Activated B cell treated with CpG ODN at 0.5 μM for 24 hours (primary cell): Measurements from ENCODE around the gene MAML1. TPM values are rescaled to one million over a fixed set of nuclear protein-coding genes. Genes with fewer than 3 reads are reported as not detected.

Experiments
- ATAC-seq: fragments of 200-7000 bp; cut with Tn5 transposase; one replicate; pipeline ENCODE4 v1.10.0; 2021; ENCODE audit warnings: low read depth, mild to moderate bottlenecking, moderate library complexity
- CTCF ChIA-PET: fragments of 350-600 bp; sonication (Branson Sonifier 250); formaldehyde crosslinking; loops from one replicate; lab custom pipeline; 2021; ENCODE audit warnings: antibody characterized with exemption; lab: Charles Lee
- POLR2A ChIA-PET: fragments of 350-600 bp; sonication (Branson Sonifier 250); formaldehyde crosslinking; loops from one replicate; lab custom pipeline; 2021; ENCODE audit warnings: antibody characterized with exemption; lab: Charles Lee
- DNase-seq: peaks from one replicate; pipeline ENCODE4 v3.0.0; 2022
- H3K27ac Mint-ChIP-seq: one replicate; pipeline ENCODE4 v1.8.0; 2020; ENCODE audit warnings: mixed read lengths
- H3K27me3 Mint-ChIP-seq: one replicate; pipeline ENCODE4 v1.8.0; 2021; ENCODE audit warnings: mixed read lengths
- H3K36me3 Mint-ChIP-seq: one replicate; pipeline ENCODE4 v1.8.0; 2021; ENCODE audit warnings: low read depth, mixed read lengths
- H3K4me1 Mint-ChIP-seq: one replicate; pipeline ENCODE4 v1.8.0; 2021; ENCODE audit warnings: mixed read lengths
- H3K4me3 Mint-ChIP-seq: one replicate; pipeline ENCODE4 v1.8.0; 2020; ENCODE audit warnings: mild to moderate bottlenecking, mixed read lengths
- H3K9me3 Mint-ChIP-seq: one replicate; pipeline ENCODE4 v1.8.0; 2020; ENCODE audit warnings: mixed read lengths
- CTCF ChIP-seq: fragments of 200-600 bp; IDR thresholded peaks from one replicate; pipeline ENCODE4 v1.8.0; 2022; ENCODE audit warnings: antibody characterized with exemption, mild to moderate bottlenecking
- intact Hi-C: fragments of 100-400 bp; cut with micrococcal nuclease; formaldehyde crosslinking; loops from one replicate; pipeline ENCODE4 v1.15.1; 2024
- total RNA-seq: library from RNA; stranded (reverse); gene quantifications from 2 replicates; pipeline ENCODE4 v1.2.3, GENCODE V29; 2022

The MAML1 gene
- total RNA-seq, 1 donor from 2014 or later = 38.8 TPM

- intact Hi-C loops = loop anchor here (1.0 kb wide), 1 partner anchor 53 kb away; the partner anchor contains the start of gene MRNIP
- H3K27ac Mint-ChIP-seq = no peak overlapping the region
Observed at GRCh38 chr5:179805529-179806249, 73.1 kb downstream of the MAML1 start.

DNA sequence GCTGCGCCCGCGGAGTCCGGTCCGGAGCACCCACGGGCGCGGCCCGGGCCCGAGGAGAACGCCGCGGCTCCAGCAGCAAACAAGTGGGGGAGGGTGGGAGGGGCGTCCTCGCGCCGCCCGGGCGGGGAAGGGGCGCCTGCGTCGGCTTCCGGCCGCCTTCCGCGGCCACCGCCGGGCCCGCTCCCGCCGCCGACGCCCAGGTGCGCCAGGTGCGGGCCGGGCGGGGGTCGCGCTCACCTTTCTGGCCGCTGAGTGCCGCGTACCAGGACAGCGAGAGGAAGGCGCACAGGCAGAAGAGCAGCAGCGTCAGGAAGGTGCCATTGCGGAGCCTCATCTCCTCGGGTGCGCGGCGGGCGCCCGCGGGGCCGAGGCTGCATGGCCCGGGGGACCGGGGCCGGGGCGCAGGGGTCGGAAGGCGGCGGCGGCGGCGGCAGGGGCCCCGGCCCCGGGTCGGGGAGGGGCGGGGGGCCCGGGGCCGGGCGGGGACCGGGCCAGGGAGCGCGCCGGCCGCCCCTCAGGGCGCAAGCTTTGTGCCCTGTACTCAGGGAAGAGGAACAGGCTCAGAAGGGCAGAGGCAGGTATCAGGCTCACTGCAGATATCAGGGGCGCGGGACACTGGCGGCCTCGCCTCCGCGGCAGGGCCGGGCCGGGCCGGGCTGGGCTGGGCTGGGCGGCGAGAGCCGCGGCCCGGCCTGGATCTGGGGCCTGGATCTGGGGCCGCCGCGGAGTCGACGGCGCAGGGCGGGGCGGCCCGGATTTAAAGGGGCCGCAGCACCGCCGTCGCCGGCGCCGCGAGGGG is 73.8 kb downstream of the MAML1 start, which contains the start of gene MGAT4B:
MGAT4B (minus strand) TSS at position 617 of the 799 bp plus-strand sequence; CDS start at position 334, 283 bp downstream.
- H3K27ac Mint-ChIP-seq = peak within 1 kb of the TSS; percentile 70
- H3K9me3 Mint-ChIP-seq = no peaks in the 10 kb centered on the region
- H3K27me3 Mint-ChIP-seq = no peaks in the 10 kb centered on the region
- ChIA-PET CTCF (interaction anchor here (1.1 kb wide), 1 partner anchor 165 kb away, joined by 3 read pairs; no protein-coding TSS in a partner anchor), POLR2A (interaction anchor here (0.6 to 3.8 kb wide), 10 partner anchors 12 to 1738 kb away, joined by 3 to 58 read pairs (median 4); partner anchors contain the start of genes MAML1 and SQSTM1)
- intact Hi-C loops = loop anchor here (1.0 kb wide), 2 partner anchors 13 to 52 kb away; partner anchors contain the start of gene MRNIP
- H3K4me1 Mint-ChIP-seq = peaks cover 37% of the 10 kb centered on the region
- ATAC-seq (peak; percentile 79), DNase-seq (peak; percentile 69)
- peaks cover 4% of the 10 kb centered on the region for H3K36me3 Mint-ChIP-seq
- TF ChIP-seq CTCF = no peak
- peak within 1 kb of the TSS; percentile 79 for H3K4me3 Mint-ChIP-seq

More at GRCh38 chr5:179805529-179806249, 73.1 kb downstream of the MAML1 start:
- CTCF ChIA-PET = interaction anchor here (1.1 kb wide), 1 partner anchor 165 kb away, joined by 3 read pairs; no protein-coding TSS in a partner anchor
- DNase-seq (peak; percentile 46), ATAC-seq (peak; percentile 8)
- Mint-ChIP-seq H3K36me3 (peaks cover 4% of the 10 kb centered on the region), H3K9me3 (no peaks in the 10 kb centered on the region), H3K27me3 (no peaks in the 10 kb centered on the region), H3K4me1 (peaks cover 37% of the 10 kb centered on the region), H3K4me3 (peak overlapping the region; percentile 84)
- POLR2A ChIA-PET = interaction anchor here (0.8 to 3.8 kb wide), 7 partner anchors 13 to 169 kb away, joined by 3 to 58 read pairs (median 4); partner anchors contain the start of genes MAML1 and SQSTM1
- no peak for TF ChIP-seq CTCF

GRCh38 chr5:179812135-179812825 is 79.7 kb downstream of the MAML1 start:
- CTCF ChIA-PET = no interaction called here
- DNase-seq (no peak), ATAC-seq (no peak)
- Mint-ChIP-seq H3K4me3 (no peak overlapping the region), H3K4me1 (peaks cover 13% of the 10 kb centered on the region), H3K36me3 (peaks cover 12% of the 10 kb centered on the region), H3K9me3 (no peaks in the 10 kb centered on the region), H3K27me3 (no peaks in the 10 kb centered on the region), H3K27ac (no peak overlapping the region)
- intact Hi-C loops = no loop called here
- no peak for TF ChIP-seq CTCF
- POLR2A ChIA-PET = interaction anchor here (0.6 to 1.8 kb wide), 3 partner anchors 8 to 18 kb away, joined by 4 to 9 read pairs (median 8); partner anchors contain the start of gene SQSTM1

- intact Hi-C loops = no loop called here
- H3K27me3 Mint-ChIP-seq = no peaks in the 10 kb centered on the region
- peaks cover 18% of the 10 kb centered on the region for H3K4me1 Mint-ChIP-seq
- TF ChIP-seq CTCF = no peak
- ChIA-PET CTCF (interaction anchor here (1.4 kb wide), 1 partner anchor 11 kb away, joined by 4 read pairs; no protein-coding TSS in a partner anchor), POLR2A (interaction anchor here (0.6 to 0.8 kb wide), 2 partner anchors 9 to 17 kb away, joined by 4 to 8 read pairs; no protein-coding TSS in a partner anchor)
- no peaks in the 10 kb centered on the region for H3K9me3 Mint-ChIP-seq
- DNase-seq (no peak), ATAC-seq (no peak)
- H3K36me3 Mint-ChIP-seq = peaks cover 12% of the 10 kb centered on the region
- no peak overlapping the region for H3K27ac Mint-ChIP-seq
- no peak overlapping the region for H3K4me3 Mint-ChIP-seq
Observed at GRCh38 chr5:179812997-179813607, 80.5 kb downstream of the MAML1 start.
